BJ (cell line): ENCODE data around the gene NHLRC4. TPM values are rescaled to one million over a fixed set of nuclear protein-coding genes. Genes with fewer than 3 reads are reported as not detected.

Source experiments
- CTCF ChIA-PET: fragments of 350-600 bp; formaldehyde crosslinking; extraction: SDS; loops from one replicate; lab custom pipeline; 2021; ENCODE audit warnings: antibody characterized with exemption, inconsistent platforms; lab: Yijun Ruan, JAX
- POLR2A ChIA-PET: fragments of 300-600 bp; sonication (Branson Sonifier 250); formaldehyde crosslinking; extraction: SDS; loops from one replicate; lab custom pipeline; 2021; ENCODE audit warnings: antibody characterized with exemption; lab: Charles Lee
- DNase-seq: peaks from one replicate; pipeline ENCODE4 v3.0.0-alpha.2; 2011; ENCODE audit warnings: low read depth
- H3K27me3 ChIP-seq: 2 replicates; pipeline ENCODE4 v1.6.0; 2011; ENCODE audit warnings: low read length; ENCODE audit not compliant: control insufficient read depth, insufficient read depth
- H3K36me3 ChIP-seq: 2 replicates; pipeline ENCODE4 v1.5.1; 2011; ENCODE audit warnings: low read length; ENCODE audit not compliant: control insufficient read depth, insufficient read depth
- H3K4me3 ChIP-seq: 2 replicates; pipeline ENCODE4 v1.5.1; 2011; ENCODE audit warnings: low read depth, mild to moderate bottlenecking, control low read depth, low read length
- polyA plus RNA-seq: library from polyadenylated mRNA; depleted of rRNA; stranded (reverse); fragments of >200 nt; gene quantifications from 2 replicates; pipeline ENCODE4 v1.2.3, GENCODE V29; 2011; rRNA removed
- small RNA-seq: library from RNA; depleted of rRNA; stranded (forward); fragments of <200 nt; gene quantifications from one replicate; pipeline ENCODE3, GENCODE V24; 2012; ENCODE audit warnings: low replicate concordance, low read depth; ENCODE audit not compliant: insufficient read length
- TF ChIP-seq, protein P1 (sequence below): IDR thresholded peaks from 2 replicates; pipeline ENCODE4 v1.5.1; 2011; ENCODE audit warnings: low read depth, mild to moderate bottlenecking, control low read depth, inconsistent platforms, low read length, moderate library complexity; ENCODE audit not compliant: insufficient read depth

The NHLRC4 gene
- polyA plus RNA-seq, 1 experiment: 0.66 TPM

DNA sequence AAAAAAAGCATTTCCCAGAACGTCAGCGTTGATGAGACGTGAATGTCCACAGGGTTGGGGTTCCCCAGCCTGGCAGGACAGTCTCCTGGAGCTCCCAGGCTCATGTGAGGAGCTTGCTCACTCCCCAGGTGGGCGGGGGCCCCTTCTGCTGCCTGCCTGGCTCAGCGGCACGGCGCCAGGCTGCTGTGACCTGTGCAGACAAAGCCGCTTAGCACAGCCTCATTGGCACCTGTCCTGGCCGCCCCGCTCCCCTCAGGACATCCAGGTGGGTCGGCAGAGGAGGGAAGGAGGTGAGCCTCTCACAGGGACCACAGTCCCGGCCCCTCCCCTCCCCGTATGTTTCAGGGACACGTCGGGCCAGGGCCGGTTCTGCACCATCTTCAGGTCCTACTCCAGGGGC is 51.0 kb downstream of the NHLRC4 start:
- H3K36me3 ChIP-seq: peaks cover 1% of the 10 kb centered on the region; the same call in 1 of the 2 replicates
- CTCF ChIA-PET: no interaction called here
- POLR2A ChIA-PET: no interaction called here

More for the DNA sequence above, 51.0 kb downstream of the NHLRC4 start:
- DNase-seq: no peak
- TF ChIP-seq, protein P1, sequence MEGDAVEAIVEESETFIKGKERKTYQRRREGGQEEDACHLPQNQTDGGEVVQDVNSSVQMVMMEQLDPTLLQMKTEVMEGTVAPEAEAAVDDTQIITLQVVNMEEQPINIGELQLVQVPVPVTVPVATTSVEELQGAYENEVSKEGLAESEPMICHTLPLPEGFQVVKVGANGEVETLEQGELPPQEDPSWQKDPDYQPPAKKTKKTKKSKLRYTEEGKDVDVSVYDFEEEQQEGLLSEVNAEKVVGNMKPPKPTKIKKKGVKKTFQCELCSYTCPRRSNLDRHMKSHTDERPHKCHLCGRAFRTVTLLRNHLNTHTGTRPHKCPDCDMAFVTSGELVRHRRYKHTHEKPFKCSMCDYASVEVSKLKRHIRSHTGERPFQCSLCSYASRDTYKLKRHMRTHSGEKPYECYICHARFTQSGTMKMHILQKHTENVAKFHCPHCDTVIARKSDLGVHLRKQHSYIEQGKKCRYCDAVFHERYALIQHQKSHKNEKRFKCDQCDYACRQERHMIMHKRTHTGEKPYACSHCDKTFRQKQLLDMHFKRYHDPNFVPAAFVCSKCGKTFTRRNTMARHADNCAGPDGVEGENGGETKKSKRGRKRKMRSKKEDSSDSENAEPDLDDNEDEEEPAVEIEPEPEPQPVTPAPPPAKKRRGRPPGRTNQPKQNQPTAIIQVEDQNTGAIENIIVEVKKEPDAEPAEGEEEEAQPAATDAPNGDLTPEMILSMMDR: no peak
- H3K4me3 ChIP-seq: no peak overlapping the region
- no peaks in the 10 kb centered on the region for H3K27me3 ChIP-seq

Small RNA genes lying within 50 kb of the gene (small RNA-seq; reads per million reads assigned to genes)
- not detected for gene MIR3176
- gene MIR5587: not detected
- gene Z98883.1: not detected

Other genes starting within 250 kb of the NHLRC4 start
- gene AXIN1, start 214.3 kb upstream of the NHLRC4 start, polyA plus RNA-seq: 4.0 and 4.3 TPM in 2 replicates
- gene MRPL28, start 196.5 kb upstream of the NHLRC4 start, polyA plus RNA-seq: 143 and 188 TPM in 2 replicates
- 65.2 and 131 TPM in 2 replicates for gene PGAP6, start 185.0 kb upstream of the NHLRC4 start, polyA plus RNA-seq
- 227 and 290 TPM in 2 replicates for gene NME4, start 169.8 kb upstream of the NHLRC4 start, polyA plus RNA-seq
- gene DECR2, start 165.1 kb upstream of the NHLRC4 start, polyA plus RNA-seq: 14.7 and 23.6 TPM in 2 replicates
- gene RAB11FIP3, start 141.4 kb upstream of the NHLRC4 start, polyA plus RNA-seq: 8.6 and 13.3 TPM in 2 replicates
- 8.4 and 12.9 TPM in 2 replicates for gene CAPN15, start 39.3 kb upstream of the NHLRC4 start, polyA plus RNA-seq
- gene PRR35, start 6.6 kb upstream of the NHLRC4 start, polyA plus RNA-seq: not detected in 2 replicates
- gene PIGQ, start 3.0 kb downstream of the NHLRC4 start, polyA plus RNA-seq: 15.4 and 26.6 TPM in 2 replicates
- 6.5 and 7.6 TPM in 2 replicates for gene RAB40C, start 23.1 kb downstream of the NHLRC4 start, polyA plus RNA-seq
- not detected in 2 replicates for gene WFIKKN1, start 64.0 kb downstream of the NHLRC4 start, polyA plus RNA-seq
- gene METTL26, start 69.3 kb downstream of the NHLRC4 start, polyA plus RNA-seq: 77.2 and 105 TPM in 2 replicates
- gene MCRIP2, start 74.8 kb downstream of the NHLRC4 start, polyA plus RNA-seq: 10.6 and 16.5 TPM in 2 replicates
- gene WDR90, start 82.4 kb downstream of the NHLRC4 start, polyA plus RNA-seq: 6.2 and 10.0 TPM in 2 replicates
- 37.1 and 81.7 TPM in 2 replicates for gene RHOT2, start 101.1 kb downstream of the NHLRC4 start, polyA plus RNA-seq
- 0.74 and 1.3 TPM in 2 replicates for gene RHBDL1, start 108.7 kb downstream of the NHLRC4 start, polyA plus RNA-seq
- 75.9 and 148 TPM in 2 replicates for gene STUB1, start 113.4 kb downstream of the NHLRC4 start, polyA plus RNA-seq
- 54.8 and 91.8 TPM in 2 replicates for gene JMJD8, start 117.3 kb downstream of the NHLRC4 start, polyA plus RNA-seq
- 2.2 and 3.7 TPM in 2 replicates for gene WDR24, start 123.4 kb downstream of the NHLRC4 start, polyA plus RNA-seq
- 0.32 and 0.67 TPM in 2 replicates for gene FBXL16, start 138.8 kb downstream of the NHLRC4 start, polyA plus RNA-seq
- 33.7 and 40.3 TPM in 2 replicates for gene METRN, start 148.1 kb downstream of the NHLRC4 start, polyA plus RNA-seq
- 7.7 and 10.7 TPM in 2 replicates for gene ANTKMT, start 154.1 kb downstream of the NHLRC4 start, polyA plus RNA-seq
- 0.77 and 2.4 TPM in 2 replicates for gene CCDC78, start 159.4 kb downstream of the NHLRC4 start, polyA plus RNA-seq
- gene HAGHL, start 160.1 kb downstream of the NHLRC4 start, polyA plus RNA-seq: 4.3 and 7.0 TPM in 2 replicates
- gene CIAO3, start 174.0 kb downstream of the NHLRC4 start, polyA plus RNA-seq: 16.1 and 23.1 TPM in 2 replicates
- 0.25 and 0.67 TPM in 2 replicates for gene MSLN, start 193.7 kb downstream of the NHLRC4 start, polyA plus RNA-seq
- 13.7 and 24.7 TPM in 2 replicates for gene RPUSD1, start 221.4 kb downstream of the NHLRC4 start, polyA plus RNA-seq
- 2.6 and 6.1 TPM in 2 replicates for gene CHTF18, start 221.6 kb downstream of the NHLRC4 start, polyA plus RNA-seq
- not detected in 2 replicates for gene GNG13, start 233.7 kb downstream of the NHLRC4 start, polyA plus RNA-seq